HepG2 (cell line): ENCODE measurements around the gene P4HTM. TPM values are rescaled to one million over a fixed set of nuclear protein-coding genes. Genes with fewer than 3 reads are reported as not detected.
A peak's percentile ranks its signal among the peaks of the same experiment; 100 is the strongest.

ENCODE experiments used
- ATAC-seq: fragments of 200-7000 bp; cut with Tn5 transposase; 3 replicates; pipeline ENCODE4 v1.9.1; 2020; ENCODE audit warnings: mild to moderate bottlenecking, moderate library complexity
- BruUV-seq: library from RNA; stranded (reverse); fragments of 400-500 nt; replicated peaks from 2 replicates; lab custom pipeline; 2021; lab: Mats Ljungman, UMichigan
- CTCF ChIA-PET: fragments of 300-600 bp; formaldehyde crosslinking; extraction: SDS; loops from one replicate; lab custom pipeline; 2021; ENCODE audit warnings: low total read pairs, inconsistent platforms, low intra/inter-chr PET ratio; lab: Yijun Ruan, JAX
- POLR2A ChIA-PET: fragments of 350-600 bp; sonication (Branson Sonifier 250); formaldehyde crosslinking; loops from one replicate; lab custom pipeline; 2020; ENCODE audit warnings: antibody characterized with exemption, inconsistent platforms; lab: Yijun Ruan, JAX
- DNase-seq: peaks from one replicate; pipeline ENCODE4 v3.0.0-alpha.2; 2015; ENCODE audit warnings: low spot score
- FAIRE-seq: peaks from 3 replicates; lab custom pipeline; 2011; peaks lifted over from hg19 to GRCh38; lab: Jason Lieb, UNC
- H2AFZ ChIP-seq: one replicate; pipeline ENCODE4 v1.6.1; 2011; ENCODE audit warnings: low read length, inconsistent platforms
- H3K27ac ChIP-seq: fragments of 300-600 bp; 3 replicates; pipeline ENCODE4 v1.8.0; 2011; ENCODE audit warnings: mixed run types, mild to moderate bottlenecking, mixed read lengths, low read length, inconsistent platforms; ENCODE audit not compliant: insufficient read depth; ENCODE audit errors: extremely low read length
- H3K27me3 ChIP-seq, 2 experiments: fragments of 200-600 bp in 1 of 2; 2 replicates in 1 of 2; 3 replicates in 1 of 2; pipeline versions ENCODE4 v1.6.0 to v1.8.0; 2011; ENCODE audit warnings: low read length in 2 of 2, mild to moderate bottlenecking in 2 of 2, moderate library complexity in 2 of 2, inconsistent platforms in 1 of 2; ENCODE audit not compliant: insufficient read depth in 2 of 2, control insufficient read depth in 1 of 2
- H3K36me3 ChIP-seq, 2 experiments: fragments of 200-600 bp in 1 of 2; replicated peaks in 1 of 2; 2 replicates in 1 of 2; 3 replicates in 1 of 2; pipeline versions ENCODE4 v1.5.1 to v1.8.0; 2011; ENCODE audit warnings: low read length in 2 of 2, inconsistent platforms in 1 of 2; ENCODE audit not compliant: insufficient read depth in 2 of 2, control insufficient read depth in 1 of 2
- H3K4me1 ChIP-seq: 2 replicates; pipeline ENCODE4 v1.5.1; 2012; ENCODE audit warnings: low read length, inconsistent platforms; ENCODE audit not compliant: insufficient read depth
- H3K4me2 ChIP-seq: 2 replicates; pipeline ENCODE4 v1.6.0; 2011; ENCODE audit warnings: low read depth, low read length, inconsistent platforms
- H3K4me3 ChIP-seq, 3 experiments: fragments of 200-600 bp in 1 of 3; sonication (generic), shearing (Covaris generic) in 1 of 3; replicated peaks in 1 of 3; 2 replicates each; pipeline ENCODE4 v1.5.1; 2011 to 2016; ENCODE audit warnings: low read length in 3 of 3, inconsistent platforms in 2 of 3, low read depth in 2 of 3, mild to moderate bottlenecking in 2 of 3, control low read depth in 1 of 3, mixed read lengths in 1 of 3; ENCODE audit not compliant: insufficient read depth in 1 of 3
- H3K79me2 ChIP-seq: one replicate; pipeline ENCODE4 v1.6.1; 2011; ENCODE audit warnings: low read length, inconsistent platforms; ENCODE audit not compliant: insufficient read depth
- H3K9ac ChIP-seq: 2 replicates; pipeline ENCODE4 v1.6.0; 2011; ENCODE audit warnings: mild to moderate bottlenecking, low read depth, low read length, inconsistent platforms; ENCODE audit not compliant: insufficient read depth
- H3K9me3 ChIP-seq: 2 replicates; pipeline ENCODE4 v1.5.1; 2012; ENCODE audit warnings: mild to moderate bottlenecking, low read length
- H4K20me1 ChIP-seq: 2 replicates; pipeline ENCODE4 v1.6.0; 2011; ENCODE audit warnings: inconsistent platforms, mild to moderate bottlenecking, low read length, moderate library complexity; ENCODE audit not compliant: insufficient read depth
- AKAP8 ChIP-seq: sonication (generic); formaldehyde crosslinking; IDR thresholded peaks from 2 replicates; pipeline ENCODE4 v1.5.1; 2020; ENCODE audit warnings: mild to moderate bottlenecking, missing genetic modification reagents
- KLF11 ChIP-seq: IDR thresholded peaks from 2 replicates; pipeline ENCODE4 v1.6.1; 2016; ENCODE audit warnings: missing compliant biosample characterization
- POLR2AphosphoS5 ChIP-seq: IDR thresholded peaks from 2 replicates; pipeline ENCODE4 v1.6.1; 2012; ENCODE audit warnings: low read depth, low read length
- REST ChIP-seq, 2 experiments: IDR thresholded peaks; 2 replicates each; pipeline ENCODE4 v1.6.1; 2011 to 2012; ENCODE audit warnings: low read length in 2 of 2, borderline replicate concordance in 1 of 2, low read depth in 1 of 2, mild to moderate bottlenecking in 1 of 2, moderate library complexity in 1 of 2
- SRF ChIP-seq: IDR thresholded peaks from 2 replicates; pipeline ENCODE4 v1.6.1; 2011; ENCODE audit warnings: mild to moderate bottlenecking, low read depth, low read length, moderate library complexity
- ZFP1 ChIP-seq: IDR thresholded peaks from 2 replicates; pipeline ENCODE4 v1.6.1; 2016
- ZNF646 ChIP-seq: sonication (generic); formaldehyde crosslinking; IDR thresholded peaks from 2 replicates; pipeline ENCODE4 v1.9.0; 2021; ENCODE audit warnings: mild to moderate bottlenecking, missing genetic modification reagents
- ZNF761 ChIP-seq: sonication (generic); formaldehyde crosslinking; conservative IDR thresholded peaks from 2 replicates; pipeline ENCODE4 v1.4.0; 2020; ENCODE audit warnings: mild to moderate bottlenecking, missing genetic modification reagents
- ZSCAN30 ChIP-seq: sonication (generic); formaldehyde crosslinking; IDR thresholded peaks from 2 replicates; pipeline ENCODE4 v1.5.0; 2020; ENCODE audit warnings: mild to moderate bottlenecking, missing genetic modification reagents
- WGBS: methylation state at CpG from one replicate; pipeline ENCODE4 v1.1.6; 2017; ENCODE audit warnings: low lambda C conversion rate; 5-methylcytosine and 5-hydroxymethylcytosine counted together
- in situ Hi-C: cut with HindIII; loops from 2 replicates; pipeline ENCODE4 v1.10.0; 2017; ENCODE audit warnings: low pct_unique_long_range_greater_than_20kb; ENCODE audit not compliant: extremely low pct_ligation_motif_present
- intact Hi-C: fragments of 100-400 bp; cut with micrococcal nuclease; formaldehyde crosslinking; loops from one replicate; pipeline ENCODE4 v1.10.0; 2022; ENCODE audit not compliant: unreplicated experiment
- polyA plus RNA-seq, 8 experiments: library from polyadenylated mRNA; depleted of rRNA in 3 of 8; stranded (reverse) in 7 of 8; unstranded in 1 of 8; fragments of >200 nt; fragmentation: Illumina TruSeq in 4 of 8; extraction: Trizol in 4 of 8; gene quantifications; 2 replicates each; pipeline versions ENCODE4 v1.2.1 to v1.2.3, GENCODE V29; 2011 to 2016; ENCODE audit warnings: low read depth in 4 of 8, missing spikeins in 1 of 8, mixed read lengths in 1 of 8; ENCODE audit not compliant: insufficient read depth in 1 of 8
- total RNA-seq, 5 experiments: library from RNA; depleted of rRNA; stranded (reverse); fragments of >200 nt; fragmentation: Illumina TruSeq; extraction: Trizol; gene quantifications; 2 replicates each; pipeline ENCODE4 v1.2.3, GENCODE V29; 2016; ENCODE audit warnings: low read depth in 1 of 5
- TF ChIP-seq, protein P1 (sequence below): sonication (generic); formaldehyde crosslinking; IDR thresholded peaks from 2 replicates; pipeline ENCODE4 v1.5.0; 2020; ENCODE audit warnings: mild to moderate bottlenecking, missing genetic modification reagents

Gene P4HTM
- total and polyA plus RNA-seq, 2 of the 13 experiments (the other 11 are each of a cell fraction or from before 2014, with no cell fraction given) = 0.01 TPM; not detected in 1

- intact Hi-C loops (loop anchor here (5.0 kb wide), 1 partner anchor 71 kb away; the partner anchor contains the start of gene QRICH1), in situ Hi-C loops (no loop called here)
- CTCF ChIA-PET = no interaction called here
- Histone ChIP-seq H3K27ac (peak overlapping the region; percentile 99), H3K9ac (peak overlapping the region; percentile 99), H3K79me2 (peaks cover 27% of the 10 kb centered on the region), H4K20me1 (no peaks in the 10 kb centered on the region), H3K4me3 (peak overlapping the region; percentile 80 to 96 (median 89)), H2AFZ (no peak overlapping the region), H3K4me2 (peak overlapping the region; percentile 89), H3K36me3 (peaks cover 12 to 27% of the 10 kb centered on the region in 2 experiments), H3K4me1 (peaks cover 50% of the 10 kb centered on the region), H3K9me3 (no peaks in the 10 kb centered on the region), H3K27me3 (no peaks in the 10 kb centered on the region; a peak in 1 of 5 replicates)
- BruUV-seq = no TSS peak
- ATAC-seq = peak; percentile 51
- DNase-seq = peak; percentile 95
- peak; percentile 89 for FAIRE-seq
- 10% methylated on average over 2 of the region's 60 CpGs for WGBS
- POLR2A ChIA-PET = interaction anchor here (0.6 to 11.1 kb wide), 19 partner anchors 8 to 548 kb away, joined by 3 to 280 read pairs (median 7); partner anchors contain the start of genes IMPDH2, KLHDC8B, LAMB2 and QARS1
- TF ChIP-seq KLF11 (CRISPR knock-in tag) (0 out of 2 replicates have a peak, but pooled peaks have one; percentile 42), ZNF646 (CRISPR knock-in tag) (no peak), SRF (no peak), POLR2AphosphoS5 (peak; percentile 100), ZSCAN30 (CRISPR knock-in tag) (no peak), REST (IDR thresholded peaks at IDR 0.05; ENCODE audit: borderline replicate concordance in 1 of 2, low read depth in 1 of 2, low read length in 2 of 2) (peak in 1 of 2 experiments; percentile 52; a peak in 1 of 4 replicates), ZNF761 (no peak; the same call in 1 of the 2 replicates), ZFP1 (CRISPR knock-in tag) (peak; percentile 66), AKAP8 (CRISPR knock-in tag) (no peak)
- TF ChIP-seq, protein P1, sequence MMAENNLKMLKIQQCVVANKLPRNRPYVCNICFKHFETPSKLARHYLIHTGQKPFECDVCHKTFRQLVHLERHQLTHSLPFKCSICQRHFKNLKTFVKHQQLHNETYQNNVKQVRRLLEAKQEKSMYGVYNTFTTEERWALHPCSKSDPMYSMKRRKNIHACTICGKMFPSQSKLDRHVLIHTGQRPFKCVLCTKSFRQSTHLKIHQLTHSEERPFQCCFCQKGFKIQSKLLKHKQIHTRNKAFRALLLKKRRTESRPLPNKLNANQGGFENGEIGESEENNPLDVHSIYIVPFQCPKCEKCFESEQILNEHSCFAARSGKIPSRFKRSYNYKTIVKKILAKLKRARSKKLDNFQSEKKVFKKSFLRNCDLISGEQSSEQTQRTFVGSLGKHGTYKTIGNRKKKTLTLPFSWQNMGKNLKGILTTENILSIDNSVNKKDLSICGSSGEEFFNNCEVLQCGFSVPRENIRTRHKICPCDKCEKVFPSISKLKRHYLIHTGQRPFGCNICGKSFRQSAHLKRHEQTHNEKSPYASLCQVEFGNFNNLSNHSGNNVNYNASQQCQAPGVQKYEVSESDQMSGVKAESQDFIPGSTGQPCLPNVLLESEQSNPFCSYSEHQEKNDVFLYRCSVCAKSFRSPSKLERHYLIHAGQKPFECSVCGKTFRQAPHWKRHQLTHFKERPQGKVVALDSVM = no peak; the same call in 1 of the 2 replicates
These were observed 31.3 kb downstream of the P4HTM start for GRCh38 chr3:49021213-49021812.
